Activated CD8-positive, alpha-beta memory T cell treated with anti-CD3 and anti-CD28 coated beads for 36 hours (primary cell): ENCODE data around the gene PTPRN2. TPM values are rescaled to one million over a fixed set of nuclear protein-coding genes. Genes with fewer than 3 reads are reported as not detected.

Source experiments
- CTCF ChIA-PET: fragments of 350-600 bp; sonication (Branson Sonifier 250); formaldehyde crosslinking; loops from one replicate; lab custom pipeline; 2021; ENCODE audit warnings: antibody characterized with exemption; lab: Charles Lee
- POLR2A ChIA-PET: fragments of 350-600 bp; sonication (Branson Sonifier 250); formaldehyde crosslinking; loops from one replicate; lab custom pipeline; 2021; ENCODE audit warnings: antibody characterized with exemption; lab: Charles Lee
- total RNA-seq, 2 experiments: library from RNA; stranded (reverse); gene quantifications; one replicate each; pipeline ENCODE4 v1.2.3, GENCODE V29; 2021

The PTPRN2 gene
- total RNA-seq, 2 experiments from 2014 or later, result 0.36 to 0.44 TPM

- ChIA-PET POLR2A (no interaction called here), CTCF (no interaction called here)
Observed at GRCh38 chr7:158141806-158142518, 445.7 kb downstream of the PTPRN2 start.

GRCh38 chr7:158141221-158141582, 446.4 kb downstream of the PTPRN2 start:
- ChIA-PET CTCF (no interaction called here), POLR2A (no interaction called here)

GRCh38 chr7:158140538-158141220, 446.9 kb downstream of the PTPRN2 start:
- CTCF ChIA-PET, result no interaction called here
- POLR2A ChIA-PET, result no interaction called here

GRCh38 chr7:158139499-158139898, 448.1 kb downstream of the PTPRN2 start:
- POLR2A ChIA-PET, result no interaction called here

GRCh38 chr7:158138329-158138597, 449.4 kb downstream of the PTPRN2 start:
- POLR2A ChIA-PET, result no interaction called here
- CTCF ChIA-PET, result no interaction called here

More at GRCh38 chr7:158139499-158139898, 448.1 kb downstream of the PTPRN2 start:
- CTCF ChIA-PET, result interaction anchor here (0.6 kb wide), 1 partner anchor 35 kb away, joined by 3 read pairs; no protein-coding TSS in a partner anchor

- ChIA-PET CTCF (no interaction called here), POLR2A (no interaction called here)
Observed at GRCh38 chr7:158137516-158138328, 449.9 kb downstream of the PTPRN2 start.

- CTCF ChIA-PET, result no interaction called here
- POLR2A ChIA-PET, result no interaction called here
Observed at GRCh38 chr7:158135931-158136330, 451.7 kb downstream of the PTPRN2 start.

GRCh38 chr7:158134824-158135223, 452.8 kb downstream of the PTPRN2 start:
- ChIA-PET POLR2A (no interaction called here), CTCF (no interaction called here)

GRCh38 chr7:158133515-158134271, 453.9 kb downstream of the PTPRN2 start:
- ChIA-PET CTCF (no interaction called here), POLR2A (no interaction called here)

- CTCF ChIA-PET, result no interaction called here
Observed at GRCh38 chr7:158133057-158133456, 454.6 kb downstream of the PTPRN2 start.

GRCh38 chr7:158130023-158130409, 457.6 kb downstream of the PTPRN2 start:
- ChIA-PET POLR2A (no interaction called here), CTCF (no interaction called here)

More at GRCh38 chr7:158133057-158133456, 454.6 kb downstream of the PTPRN2 start:
- POLR2A ChIA-PET, result no interaction called here

GRCh38 chr7:158129037-158130022, 458.3 kb downstream of the PTPRN2 start:
- ChIA-PET POLR2A (no interaction called here), CTCF (no interaction called here)

GRCh38 chr7:158128572-158128971, 459.1 kb downstream of the PTPRN2 start:
- CTCF ChIA-PET, result no interaction called here
- POLR2A ChIA-PET, result no interaction called here

- ChIA-PET CTCF (no interaction called here), POLR2A (no interaction called here)
Observed at GRCh38 chr7:158127241-158127640, 460.4 kb downstream of the PTPRN2 start.

- ChIA-PET POLR2A (no interaction called here), CTCF (no interaction called here)
Observed at GRCh38 chr7:158126661-158127060, 461.0 kb downstream of the PTPRN2 start.

- ChIA-PET POLR2A (no interaction called here), CTCF (no interaction called here)
Observed at GRCh38 chr7:158125721-158126120, 461.9 kb downstream of the PTPRN2 start.

GRCh38 chr7:158125091-158125490, 462.5 kb downstream of the PTPRN2 start:
- CTCF ChIA-PET, result no interaction called here

GRCh38 chr7:158124671-158125079, 462.9 kb downstream of the PTPRN2 start:
- POLR2A ChIA-PET, result no interaction called here
- CTCF ChIA-PET, result no interaction called here

More at GRCh38 chr7:158125091-158125490, 462.5 kb downstream of the PTPRN2 start:
- POLR2A ChIA-PET, result no interaction called here

- CTCF ChIA-PET, result interaction anchor here (0.6 kb wide), 1 partner anchor 25 kb away, joined by 3 read pairs; no protein-coding TSS in a partner anchor
Observed at GRCh38 chr7:158123753-158124152, 463.9 kb downstream of the PTPRN2 start.

More at GRCh38 chr7:158123753-158124152, 463.9 kb downstream of the PTPRN2 start:
- POLR2A ChIA-PET, result no interaction called here
